ENCODE data around the gene AKAP7.

AKAP7 gene

GRCh38 chr6:131183427-131184095 lies 48.3 kb downstream of the AKAP7 start:
- no peak for FAIRE-seq

GRCh38 chr6:131191590-131191989 lies 56.3 kb downstream of the AKAP7 start:
- no peak for DNase-seq (ENCODE audit: extremely low spot score, insufficient read length, low read depth)
- FAIRE-seq: no peak

More at GRCh38 chr6:131183427-131184095, 48.3 kb downstream of the AKAP7 start:
- no peak for DNase-seq (ENCODE audit: extremely low spot score, insufficient read length, low read depth)

GRCh38 chr6:131197716-131198115 lies 62.4 kb downstream of the AKAP7 start:
- DNase-seq (ENCODE audit: extremely low spot score, insufficient read length, low read depth) (no peak), FAIRE-seq (no peak)

GRCh38 chr6:131199568-131200272 lies 64.5 kb downstream of the AKAP7 start:
- peak; percentile 99 for FAIRE-seq
- peak; percentile 67 for DNase-seq (ENCODE audit: extremely low spot score, insufficient read length, low read depth)

GRCh38 chr6:131205481-131206244 lies 70.4 kb downstream of the AKAP7 start:
- FAIRE-seq: no peak
- DNase-seq (ENCODE audit: extremely low spot score, insufficient read length, low read depth): no peak

GRCh38 chr6:131206463-131207251 lies 71.4 kb downstream of the AKAP7 start:
- FAIRE-seq: no peak
- no peak for DNase-seq (ENCODE audit: extremely low spot score, insufficient read length, low read depth)

- FAIRE-seq (no peak), DNase-seq (ENCODE audit: extremely low spot score, insufficient read length, low read depth) (no peak)
Measured at GRCh38 chr6:131208787-131209186, 73.5 kb downstream of the AKAP7 start.

GRCh38 chr6:131210469-131210868 lies 75.2 kb downstream of the AKAP7 start:
- DNase-seq (ENCODE audit: extremely low spot score, insufficient read length, low read depth): no peak
- no peak for FAIRE-seq

- DNase-seq (ENCODE audit: extremely low spot score, insufficient read length, low read depth) (no peak), FAIRE-seq (no peak)
Measured at GRCh38 chr6:131212024-131212423, 76.8 kb downstream of the AKAP7 start.

- FAIRE-seq (no peak), DNase-seq (ENCODE audit: extremely low spot score, insufficient read length, low read depth) (no peak)
Measured at GRCh38 chr6:131212913-131213312, 77.6 kb downstream of the AKAP7 start.

GRCh38 chr6:131213501-131213990 lies 78.3 kb downstream of the AKAP7 start:
- no peak for DNase-seq (ENCODE audit: extremely low spot score, insufficient read length, low read depth)
- FAIRE-seq: no peak

- FAIRE-seq (no peak), DNase-seq (ENCODE audit: extremely low spot score, insufficient read length, low read depth) (no peak)
Measured at GRCh38 chr6:131215219-131215618, 80.0 kb downstream of the AKAP7 start.

GRCh38 chr6:131216246-131216645 lies 81.0 kb downstream of the AKAP7 start:
- no peak for DNase-seq (ENCODE audit: extremely low spot score, insufficient read length, low read depth)
- FAIRE-seq: no peak

- no peak for FAIRE-seq
Measured at GRCh38 chr6:131222773-131223172, 87.5 kb downstream of the AKAP7 start.

GRCh38 chr6:131223416-131223815 lies 88.1 kb downstream of the AKAP7 start:
- FAIRE-seq: no peak
- no peak for DNase-seq (ENCODE audit: extremely low spot score, insufficient read length, low read depth)

More at GRCh38 chr6:131222773-131223172, 87.5 kb downstream of the AKAP7 start:
- no peak for DNase-seq (ENCODE audit: extremely low spot score, insufficient read length, low read depth)

GRCh38 chr6:131225127-131225526 lies 89.9 kb downstream of the AKAP7 start:
- DNase-seq (ENCODE audit: extremely low spot score, insufficient read length, low read depth) (no peak), FAIRE-seq (no peak)

- DNase-seq (ENCODE audit: extremely low spot score, insufficient read length, low read depth): no peak
- FAIRE-seq: no peak
Measured at GRCh38 chr6:131225959-131226358, 90.7 kb downstream of the AKAP7 start.

GRCh38 chr6:131226459-131227157 lies 91.3 kb downstream of the AKAP7 start:
- no peak for DNase-seq (ENCODE audit: extremely low spot score, insufficient read length, low read depth)
- FAIRE-seq: no peak

GRCh38 chr6:131227158-131227543 lies 91.9 kb downstream of the AKAP7 start:
- no peak for FAIRE-seq
- DNase-seq (ENCODE audit: extremely low spot score, insufficient read length, low read depth): no peak
